K562 (cell line): ENCODE data around the gene RBM34. TPM values are rescaled to one million over a fixed set of nuclear protein-coding genes. Genes with fewer than 3 reads are reported as not detected.

ENCODE experiments used
- POLR2AphosphoS5 ChIP-seq: IDR thresholded peaks from 2 replicates; pipeline ENCODE4 v1.6.1; 2011; ENCODE audit warnings: mild to moderate bottlenecking, low read depth, low read length, moderate library complexity; ENCODE audit not compliant: control insufficient read depth, insufficient read depth
- SIN3A ChIP-seq, 2 experiments: fragments of 150-350 bp in 1 of 2; IDR thresholded peaks; 2 replicates each; pipeline ENCODE4 v1.6.1; 2011 to 2016; ENCODE audit warnings: borderline replicate concordance in 2 of 2, low read depth in 2 of 2, low read length in 2 of 2, mild to moderate bottlenecking in 2 of 2, moderate library complexity in 2 of 2; ENCODE audit not compliant: control insufficient read depth in 1 of 2
- U2AF2 ChIP-seq: fragments of 200-400 bp; formaldehyde crosslinking; optimal IDR thresholded peaks from 2 replicates; pipeline ENCODE3; 2017; ENCODE audit warnings: low read depth, mild to moderate bottlenecking, low read length
- ZNF23 ChIP-seq: fragments of 250-450 bp; sonication (Bioruptor Pico); IDR thresholded peaks from 2 replicates; pipeline ENCODE4 v1.4.0; 2020; ENCODE audit warnings: mild to moderate bottlenecking
- polyA plus RNA-seq, 8 experiments: library from polyadenylated mRNA; depleted of rRNA in 4 of 8; stranded (reverse) in 5 of 8; unstranded in 3 of 8; fragments of >200 nt; fragmentation: Nextera tagmentation in 2 of 8; fragmentation: Illumina TruSeq in 1 of 8; extraction: Ambion mirVana in 2 of 8; extraction: Trizol in 1 of 8; gene quantifications; 2 replicates each; pipeline versions ENCODE4 v1.2.1 to v1.2.3, GENCODE V29; 2011 to 2014; ENCODE audit warnings: inconsistent platforms in 1 of 8, missing spikeins in 1 of 8
- total RNA-seq, 7 experiments: library from RNA; depleted of rRNA in 6 of 7; stranded (reverse); fragments of >200 nt in 6 of 7; fragmentation: Illumina TruSeq in 2 of 7; extraction: Trizol in 2 of 7; gene quantifications; 2 replicates each; pipeline versions ENCODE4 v1.2.1 to v1.2.3, GENCODE V29; 2011 to 2021; ENCODE audit warnings: low replicate concordance in 1 of 7
- TF ChIP-seq, protein P1 (sequence below), 2 experiments: fragments of 450-650 bp in 1 of 2; sonication (generic) in 1 of 2; formaldehyde crosslinking in 1 of 2; IDR thresholded peaks; 2 replicates each; pipeline versions ENCODE4 v1.7.1 to v1.9.0; 2016 to 2022; ENCODE audit warnings: inconsistent platforms in 1 of 2, mild to moderate bottlenecking in 1 of 2, missing genetic modification reagents in 1 of 2
- TF ChIP-seq, protein P2 (sequence below): fragments of 450-650 bp; IDR thresholded peaks from 2 replicates; pipeline ENCODE4 v1.6.1; 2018; ENCODE audit not compliant: partially characterized antibody
- TF ChIP-seq, protein P3 (sequence below): conservative IDR thresholded peaks from 2 replicates; pipeline ENCODE4 v1.6.1; 2011; ENCODE audit warnings: low read depth, mild to moderate bottlenecking, low read length; ENCODE audit not compliant: control insufficient read depth
- TF ChIP-seq, protein P4 (sequence below): fragments of 250-450 bp; sonication (Bioruptor Pico); IDR thresholded peaks from 2 replicates; pipeline ENCODE4 v1.4.0; 2020; ENCODE audit warnings: mild to moderate bottlenecking

Gene RBM34
- total and polyA plus RNA-seq, 9 of the 15 experiments (the other 6 are each of a cell fraction or from before 2014, with no cell fraction given): 64.0 to 178 (median 124) TPM

DNA sequence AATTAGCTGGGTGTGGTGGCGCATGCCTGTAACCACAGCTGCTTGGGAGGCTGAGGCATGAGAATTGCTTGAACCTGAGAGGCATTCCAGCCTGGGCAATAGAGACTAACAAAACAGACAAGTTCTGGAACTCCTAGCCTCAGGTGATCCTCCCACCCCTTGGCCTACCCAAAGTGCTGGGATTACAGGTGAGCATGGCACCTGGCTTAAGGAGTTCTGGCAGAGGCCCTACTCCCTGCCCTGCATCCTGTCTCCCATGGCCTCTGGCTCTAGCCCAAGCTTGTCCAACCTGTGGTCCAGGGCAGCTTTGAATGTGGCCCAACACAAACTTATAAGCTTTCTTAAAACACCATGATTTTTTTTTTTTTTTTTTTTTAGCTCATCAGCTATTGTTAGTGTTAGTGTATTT is 52.9 kb downstream of the RBM34 start (continued):
- TF ChIP-seq, protein P1, sequence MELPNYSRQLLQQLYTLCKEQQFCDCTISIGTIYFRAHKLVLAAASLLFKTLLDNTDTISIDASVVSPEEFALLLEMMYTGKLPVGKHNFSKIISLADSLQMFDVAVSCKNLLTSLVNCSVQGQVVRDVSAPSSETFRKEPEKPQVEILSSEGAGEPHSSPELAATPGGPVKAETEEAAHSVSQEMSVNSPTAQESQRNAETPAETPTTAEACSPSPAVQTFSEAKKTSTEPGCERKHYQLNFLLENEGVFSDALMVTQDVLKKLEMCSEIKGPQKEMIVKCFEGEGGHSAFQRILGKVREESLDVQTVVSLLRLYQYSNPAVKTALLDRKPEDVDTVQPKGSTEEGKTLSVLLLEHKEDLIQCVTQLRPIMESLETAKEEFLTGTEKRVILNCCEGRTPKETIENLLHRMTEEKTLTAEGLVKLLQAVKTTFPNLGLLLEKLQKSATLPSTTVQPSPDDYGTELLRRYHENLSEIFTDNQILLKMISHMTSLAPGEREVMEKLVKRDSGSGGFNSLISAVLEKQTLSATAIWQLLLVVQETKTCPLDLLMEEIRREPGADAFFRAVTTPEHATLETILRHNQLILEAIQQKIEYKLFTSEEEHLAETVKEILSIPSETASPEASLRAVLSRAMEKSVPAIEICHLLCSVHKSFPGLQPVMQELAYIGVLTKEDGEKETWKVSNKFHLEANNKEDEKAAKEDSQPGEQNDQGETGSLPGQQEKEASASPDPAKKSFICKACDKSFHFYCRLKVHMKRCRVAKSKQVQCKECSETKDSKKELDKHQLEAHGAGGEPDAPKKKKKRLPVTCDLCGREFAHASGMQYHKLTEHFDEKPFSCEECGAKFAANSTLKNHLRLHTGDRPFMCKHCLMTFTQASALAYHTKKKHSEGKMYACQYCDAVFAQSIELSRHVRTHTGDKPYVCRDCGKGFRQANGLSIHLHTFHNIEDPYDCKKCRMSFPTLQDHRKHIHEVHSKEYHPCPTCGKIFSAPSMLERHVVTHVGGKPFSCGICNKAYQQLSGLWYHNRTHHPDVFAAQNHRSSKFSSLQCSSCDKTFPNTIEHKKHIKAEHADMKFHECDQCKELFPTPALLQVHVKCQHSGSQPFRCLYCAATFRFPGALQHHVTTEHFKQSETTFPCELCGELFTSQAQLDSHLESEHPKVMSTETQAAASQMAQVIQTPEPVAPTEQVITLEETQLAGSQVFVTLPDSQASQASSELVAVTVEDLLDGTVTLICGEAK (IDR thresholded peaks at IDR 0.05): no peak
- TF ChIP-seq, protein P1 (CRISPR knock-in tag; IDR thresholded peaks at IDR 0.05): no peak
- TF ChIP-seq U2AF2 (no peak), POLR2AphosphoS5 (peak; percentile 23; the same call in 1 of the 2 replicates), ZNF23 (CRISPR knock-in tag) (no peak), SIN3A (IDR thresholded peaks at IDR 0.05; ENCODE audit: borderline replicate concordance in 2 of 2, control insufficient read depth in 1 of 2, low read depth in 2 of 2, low read length in 2 of 2) (no peak)
- TF ChIP-seq, protein P2, sequence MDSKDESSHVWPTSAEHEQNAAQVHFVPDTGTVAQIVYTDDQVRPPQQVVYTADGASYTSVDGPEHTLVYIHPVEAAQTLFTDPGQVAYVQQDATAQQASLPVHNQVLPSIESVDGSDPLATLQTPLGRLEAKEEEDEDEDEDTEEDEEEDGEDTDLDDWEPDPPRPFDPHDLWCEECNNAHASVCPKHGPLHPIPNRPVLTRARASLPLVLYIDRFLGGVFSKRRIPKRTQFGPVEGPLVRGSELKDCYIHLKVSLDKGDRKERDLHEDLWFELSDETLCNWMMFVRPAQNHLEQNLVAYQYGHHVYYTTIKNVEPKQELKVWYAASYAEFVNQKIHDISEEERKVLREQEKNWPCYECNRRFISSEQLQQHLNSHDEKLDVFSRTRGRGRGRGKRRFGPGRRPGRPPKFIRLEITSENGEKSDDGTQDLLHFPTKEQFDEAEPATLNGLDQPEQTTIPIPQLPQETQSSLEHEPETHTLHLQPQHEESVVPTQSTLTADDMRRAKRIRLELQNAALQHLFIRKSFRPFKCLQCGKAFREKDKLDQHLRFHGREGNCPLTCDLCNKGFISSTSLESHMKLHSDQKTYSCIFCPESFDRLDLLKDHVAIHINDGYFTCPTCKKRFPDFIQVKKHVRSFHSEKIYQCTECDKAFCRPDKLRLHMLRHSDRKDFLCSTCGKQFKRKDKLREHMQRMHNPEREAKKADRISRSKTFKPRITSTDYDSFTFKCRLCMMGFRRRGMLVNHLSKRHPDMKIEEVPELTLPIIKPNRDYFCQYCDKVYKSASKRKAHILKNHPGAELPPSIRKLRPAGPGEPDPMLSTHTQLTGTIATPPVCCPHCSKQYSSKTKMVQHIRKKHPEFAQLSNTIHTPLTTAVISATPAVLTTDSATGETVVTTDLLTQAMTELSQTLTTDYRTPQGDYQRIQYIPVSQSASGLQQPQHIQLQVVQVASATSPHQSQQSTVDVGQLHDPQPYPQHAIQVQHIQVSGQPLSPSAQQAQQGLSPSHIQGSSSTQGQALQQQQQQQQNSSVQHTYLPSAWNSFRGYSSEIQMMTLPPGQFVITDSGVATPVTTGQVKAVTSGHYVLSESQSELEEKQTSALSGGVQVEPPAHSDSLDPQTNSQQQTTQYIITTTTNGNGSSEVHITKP: no peak
- TF ChIP-seq, protein P3, sequence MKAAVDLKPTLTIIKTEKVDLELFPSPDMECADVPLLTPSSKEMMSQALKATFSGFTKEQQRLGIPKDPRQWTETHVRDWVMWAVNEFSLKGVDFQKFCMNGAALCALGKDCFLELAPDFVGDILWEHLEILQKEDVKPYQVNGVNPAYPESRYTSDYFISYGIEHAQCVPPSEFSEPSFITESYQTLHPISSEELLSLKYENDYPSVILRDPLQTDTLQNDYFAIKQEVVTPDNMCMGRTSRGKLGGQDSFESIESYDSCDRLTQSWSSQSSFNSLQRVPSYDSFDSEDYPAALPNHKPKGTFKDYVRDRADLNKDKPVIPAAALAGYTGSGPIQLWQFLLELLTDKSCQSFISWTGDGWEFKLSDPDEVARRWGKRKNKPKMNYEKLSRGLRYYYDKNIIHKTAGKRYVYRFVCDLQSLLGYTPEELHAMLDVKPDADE: 0 out of 2 replicates have a peak, but pooled peaks have one; percentile 34
- TF ChIP-seq, protein P4, sequence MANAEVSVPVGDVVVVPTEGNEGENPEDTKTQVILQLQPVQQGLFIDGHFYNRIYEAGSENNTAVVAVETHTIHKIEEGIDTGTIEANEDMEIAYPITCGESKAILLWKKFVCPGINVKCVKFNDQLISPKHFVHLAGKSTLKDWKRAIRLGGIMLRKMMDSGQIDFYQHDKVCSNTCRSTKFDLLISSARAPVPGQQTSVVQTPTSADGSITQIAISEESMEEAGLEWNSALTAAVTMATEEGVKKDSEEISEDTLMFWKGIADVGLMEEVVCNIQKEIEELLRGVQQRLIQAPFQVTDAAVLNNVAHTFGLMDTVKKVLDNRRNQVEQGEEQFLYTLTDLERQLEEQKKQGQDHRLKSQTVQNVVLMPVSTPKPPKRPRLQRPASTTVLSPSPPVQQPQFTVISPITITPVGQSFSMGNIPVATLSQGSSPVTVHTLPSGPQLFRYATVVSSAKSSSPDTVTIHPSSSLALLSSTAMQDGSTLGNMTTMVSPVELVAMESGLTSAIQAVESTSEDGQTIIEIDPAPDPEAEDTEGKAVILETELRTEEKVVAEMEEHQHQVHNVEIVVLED (CRISPR knock-in tag): no peak
